ENCODE results near the gene KLHL2. TPM values are rescaled to one million over a fixed set of nuclear protein-coding genes. Genes with fewer than 3 reads are reported as not detected.
"Not testable (repeated sequence)": the region's sequence is repeated elsewhere in the genome, so short reads cannot be mapped to it uniquely, and the experiment has no call there.

Gene KLHL2
- total RNA-seq, 6 experiments from 2014 or later: 10.9 to 13.7 (median 11.4) TPM

- TF ChIP-seq CTCF (IDR thresholded peaks at IDR 0.05): no peak
- no peak overlapping the region for H3K4me3 Mint-ChIP-seq
- peaks cover 45% of the 10 kb centered on the region for H3K4me1 Mint-ChIP-seq (ENCODE audit: low read depth)
- no peak for DNase-seq
- no peaks in the 10 kb centered on the region for H3K9me3 Mint-ChIP-seq
- H3K27ac Mint-ChIP-seq: no peak overlapping the region
- peaks cover 2% of the 10 kb centered on the region; the same call in 1 of the 2 replicates for H3K27me3 Mint-ChIP-seq (ENCODE audit: insufficient read depth)
- peaks cover 12% of the 10 kb centered on the region; the same call in 1 of the 2 replicates for H3K36me3 Mint-ChIP-seq (ENCODE audit: low read depth)
Measured at GRCh38 chr4:165217325-165217724, 10.0 kb downstream of the KLHL2 start.

- H3K4me1 Mint-ChIP-seq (ENCODE audit: low read depth): peaks cover 28% of the 10 kb centered on the region
- not testable (repeated sequence) for DNase-seq; H3K27ac Mint-ChIP-seq; H3K9me3 Mint-ChIP-seq; H3K27me3 Mint-ChIP-seq (ENCODE audit: insufficient read depth); H3K36me3 Mint-ChIP-seq (ENCODE audit: low read depth); H3K4me3 Mint-ChIP-seq
Measured at GRCh38 chr4:165221306-165221705, 13.9 kb downstream of the KLHL2 start.

GRCh38 chr4:165221993-165222650 is 14.8 kb downstream of the KLHL2 start:
- Mint-ChIP-seq H3K4me1 (ENCODE audit: low read depth) (peaks cover 21% of the 10 kb centered on the region), H3K27ac (peak overlapping the region; percentile 69; the same call in 1 of the 2 replicates)
- not testable (repeated sequence) for DNase-seq; H3K27me3 Mint-ChIP-seq (ENCODE audit: insufficient read depth); H3K9me3 Mint-ChIP-seq; H3K36me3 Mint-ChIP-seq (ENCODE audit: low read depth); H3K4me3 Mint-ChIP-seq

GRCh38 chr4:165222651-165222994 is 15.3 kb downstream of the KLHL2 start:
- Mint-ChIP-seq H3K27me3 (ENCODE audit: insufficient read depth) (no peaks in the 10 kb centered on the region), H3K4me1 (ENCODE audit: low read depth) (peaks cover 21% of the 10 kb centered on the region), H3K4me3 (no peak overlapping the region), H3K27ac (peak overlapping the region; percentile 69), H3K36me3 (ENCODE audit: low read depth) (no peaks in the 10 kb centered on the region), H3K9me3 (no peaks in the 10 kb centered on the region)
- DNase-seq: no peak
- no peak for TF ChIP-seq CTCF (IDR thresholded peaks at IDR 0.05)

- not testable (repeated sequence) for DNase-seq; H3K4me1 Mint-ChIP-seq (ENCODE audit: low read depth); H3K9me3 Mint-ChIP-seq; H3K4me3 Mint-ChIP-seq; H3K27me3 Mint-ChIP-seq (ENCODE audit: insufficient read depth); H3K27ac Mint-ChIP-seq
- H3K36me3 Mint-ChIP-seq (ENCODE audit: low read depth): peaks cover 11% of the 10 kb centered on the region
Measured at GRCh38 chr4:165227401-165227800, 20.0 kb downstream of the KLHL2 start.

- not testable (repeated sequence) for H3K9me3 Mint-ChIP-seq, H3K27ac Mint-ChIP-seq
Measured at GRCh38 chr4:165229490-165230200, 22.3 kb downstream of the KLHL2 start.

GRCh38 chr4:165232623-165233433 is 25.5 kb downstream of the KLHL2 start:
- not testable (repeated sequence) for H3K9me3 Mint-ChIP-seq; H3K4me1 Mint-ChIP-seq (ENCODE audit: low read depth); H3K27ac Mint-ChIP-seq; H3K27me3 Mint-ChIP-seq (ENCODE audit: insufficient read depth); DNase-seq; H3K4me3 Mint-ChIP-seq
- H3K36me3 Mint-ChIP-seq (ENCODE audit: low read depth): peaks cover 11% of the 10 kb centered on the region

More at GRCh38 chr4:165229490-165230200, 22.3 kb downstream of the KLHL2 start:
- peaks cover 11% of the 10 kb centered on the region for H3K36me3 Mint-ChIP-seq (ENCODE audit: low read depth)
- H3K4me3 Mint-ChIP-seq; DNase-seq; H3K27me3 Mint-ChIP-seq (ENCODE audit: insufficient read depth); H3K4me1 Mint-ChIP-seq (ENCODE audit: low read depth): not testable (repeated sequence)

GRCh38 chr4:165234766-165235165 is 27.4 kb downstream of the KLHL2 start:
- no peak for DNase-seq
- Mint-ChIP-seq H3K4me1 (ENCODE audit: low read depth) (peaks cover 10% of the 10 kb centered on the region), H3K9me3 (no peaks in the 10 kb centered on the region), H3K4me3 (no peak overlapping the region), H3K27me3 (ENCODE audit: insufficient read depth) (no peaks in the 10 kb centered on the region; the same call in 1 of the 2 replicates), H3K27ac (no peak overlapping the region), H3K36me3 (ENCODE audit: low read depth) (peaks cover 13% of the 10 kb centered on the region)
- TF ChIP-seq CTCF (IDR thresholded peaks at IDR 0.05): no peak

GRCh38 chr4:165236852-165237251 is 29.5 kb downstream of the KLHL2 start:
- not testable (repeated sequence) for H3K27ac Mint-ChIP-seq; H3K36me3 Mint-ChIP-seq (ENCODE audit: low read depth); H3K4me3 Mint-ChIP-seq; H3K27me3 Mint-ChIP-seq (ENCODE audit: insufficient read depth); H3K9me3 Mint-ChIP-seq; DNase-seq
- H3K4me1 Mint-ChIP-seq (ENCODE audit: low read depth): peaks cover 24% of the 10 kb centered on the region

- H3K4me3 Mint-ChIP-seq; H3K36me3 Mint-ChIP-seq (ENCODE audit: low read depth); DNase-seq; H3K9me3 Mint-ChIP-seq; H3K27me3 Mint-ChIP-seq (ENCODE audit: insufficient read depth); H3K27ac Mint-ChIP-seq: not testable (repeated sequence)
- peaks cover 24% of the 10 kb centered on the region for H3K4me1 Mint-ChIP-seq (ENCODE audit: low read depth)
Measured at GRCh38 chr4:165238041-165238640, 30.8 kb downstream of the KLHL2 start.
